Fibroblast of villous mesenchyme (primary cell): Measurements from ENCODE around the gene GPC6. TPM values are rescaled to one million over a fixed set of nuclear protein-coding genes. Genes with fewer than 3 reads are reported as not detected.

ENCODE experiments used
- DNase-seq: peaks from one replicate; pipeline ENCODE4 v3.0.0-alpha.2; 2010; ENCODE audit warnings: low read depth
- H3K4me3 ChIP-seq: 2 replicates; pipeline ENCODE4 v1.5.1; 2011; ENCODE audit warnings: low read depth, mild to moderate bottlenecking, low read length
- CTCF ChIP-seq: IDR thresholded peaks from 2 replicates; pipeline ENCODE4 v1.5.1; 2012; ENCODE audit warnings: low read depth, mild to moderate bottlenecking, low read length; ENCODE audit not compliant: insufficient read depth
- total RNA-seq: library from RNA; depleted of rRNA; stranded (reverse); fragments of >200 nt; gene quantifications from 2 replicates; pipeline ENCODE4 v1.2.3, GENCODE V29; 2012

GPC6 gene
- total RNA-seq, 1 donor = 6.0 TPM

- no peak overlapping the region for H3K4me3 ChIP-seq
- TF ChIP-seq CTCF = no peak
- DNase-seq = no peak
These were observed 301.2 kb downstream of the GPC6 start for GRCh38 chr13:93527748-93528297.

- no peak for TF ChIP-seq CTCF
- peak; percentile 48 for DNase-seq
- H3K4me3 ChIP-seq = no peak overlapping the region
These were observed 303.4 kb downstream of the GPC6 start for GRCh38 chr13:93529961-93530360.

GRCh38 chr13:93534181-93534700, 307.6 kb downstream of the GPC6 start:
- peak; percentile 6 for DNase-seq
- no peak for TF ChIP-seq CTCF
- no peak overlapping the region for H3K4me3 ChIP-seq

- no peak overlapping the region for H3K4me3 ChIP-seq
- peak; percentile 21 for DNase-seq
- TF ChIP-seq CTCF = no peak
These were observed 308.6 kb downstream of the GPC6 start for GRCh38 chr13:93535251-93535650.

- no peak for TF ChIP-seq CTCF
- peak; percentile 25 for DNase-seq
- no peak overlapping the region for H3K4me3 ChIP-seq
These were observed 313.3 kb downstream of the GPC6 start for GRCh38 chr13:93539914-93540313.

GRCh38 chr13:93547886-93548285, 321.3 kb downstream of the GPC6 start:
- H3K4me3 ChIP-seq = no peak overlapping the region
- no peak for TF ChIP-seq CTCF
- no peak for DNase-seq

GRCh38 chr13:93549326-93550005, 322.9 kb downstream of the GPC6 start:
- no peak for DNase-seq
- H3K4me3 ChIP-seq = no peak overlapping the region
- no peak for TF ChIP-seq CTCF
